PC-9 (cell line): ENCODE results near the gene SUCO. TPM values are rescaled to one million over a fixed set of nuclear protein-coding genes. Genes with fewer than 3 reads are reported as not detected.
A peak's percentile ranks its signal among the peaks of the same experiment; 100 is the strongest.

Source experiments
- BruUV-seq: library from RNA; stranded (reverse); fragments of 400-500 nt; replicated peaks from 2 replicates; lab custom pipeline; 2021; lab: Mats Ljungman, UMichigan
- CTCF ChIA-PET: fragments of 300-600 bp; sonication (Branson Sonifier 250); formaldehyde crosslinking; loops from one replicate; lab custom pipeline; 2022; ENCODE audit warnings: antibody characterized with exemption; lab: Charles Lee
- POLR2A ChIA-PET: fragments of 300-600 bp; sonication (Branson Sonifier 250); formaldehyde crosslinking; loops from one replicate; lab custom pipeline; 2022; ENCODE audit warnings: antibody characterized with exemption; ENCODE audit not compliant: unreplicated experiment; lab: Charles Lee
- DNase-seq, 2 experiments: peaks; one replicate each; pipeline versions ENCODE4 v3.0.0 to v3.0.0-alpha.2; 2015 to 2022; ENCODE audit warnings: mixed read lengths in 1 of 2
- H2AFZ ChIP-seq: fragments of 200-600 bp; sonication (generic); 2 replicates; pipeline ENCODE4 v1.8.1; 2017; ENCODE audit warnings: antibody characterized with exemption
- H3F3A ChIP-seq: fragments of 200-600 bp; sonication (generic); 2 replicates; pipeline ENCODE4 v1.8.1; 2017; ENCODE audit warnings: antibody characterized with exemption, mild to moderate bottlenecking, low read depth; ENCODE audit not compliant: insufficient read depth
- H3K27ac ChIP-seq: fragments of 200-600 bp; sonication (generic); 2 replicates; pipeline ENCODE4 v1.6.1; 2016; ENCODE audit warnings: mixed run types
- H3K27me3 ChIP-seq: fragments of 200-600 bp; sonication (generic); 2 replicates; pipeline ENCODE4 v1.6.1; 2016; ENCODE audit warnings: low read depth, mixed run types; ENCODE audit not compliant: insufficient read depth
- H3K36me3 ChIP-seq: fragments of 200-600 bp; sonication (generic); 2 replicates; pipeline ENCODE4 v1.6.1; 2016; ENCODE audit warnings: low read depth, mixed run types
- H3K4me1 ChIP-seq: fragments of 200-600 bp; sonication (generic); replicated peaks from 2 replicates; pipeline ENCODE4 v1.6.1; 2016; ENCODE audit warnings: mixed run types; ENCODE audit not compliant: insufficient read depth
- H3K4me2 ChIP-seq: fragments of 200-600 bp; sonication (generic); 2 replicates; pipeline ENCODE4 v1.6.1; 2017; ENCODE audit warnings: mixed run types
- H3K4me3 ChIP-seq: fragments of 200-600 bp; sonication (generic); 2 replicates; pipeline ENCODE4 v1.6.1; 2016; ENCODE audit warnings: mixed run types
- H3K79me2 ChIP-seq: fragments of 200-600 bp; sonication (generic); 2 replicates; pipeline ENCODE4 v1.6.1; 2017; ENCODE audit warnings: low read depth, mixed run types
- H3K9me2 ChIP-seq: fragments of 200-600 bp; sonication (generic); 2 replicates; pipeline ENCODE4 v1.8.1; 2017; ENCODE audit warnings: mild to moderate bottlenecking; ENCODE audit not compliant: insufficient read depth
- H3K9me3 ChIP-seq: fragments of 200-600 bp; sonication (generic); 2 replicates; pipeline ENCODE4 v1.8.1; 2016; ENCODE audit warnings: low read depth; ENCODE audit not compliant: insufficient read depth
- H4K20me1 ChIP-seq: fragments of 200-600 bp; sonication (generic); 2 replicates; pipeline ENCODE4 v1.8.1; 2017; ENCODE audit not compliant: insufficient read depth
- CTCF ChIP-seq: fragments of 200-600 bp; sonication (generic); conservative IDR thresholded peaks from 2 replicates; pipeline ENCODE4 v1.6.1; 2017; ENCODE audit warnings: mixed run types, antibody characterized with exemption, mild to moderate bottlenecking, moderate library complexity
- EZH2 ChIP-seq: fragments of 200-600 bp; sonication (generic); IDR thresholded peaks from 2 replicates; pipeline ENCODE4 v1.8.0; 2017; ENCODE audit warnings: antibody characterized with exemption, low read depth
- intact Hi-C: fragments of 100-400 bp; cut with micrococcal nuclease; formaldehyde crosslinking; loops from one replicate; pipeline ENCODE4 v1.10.0; 2022; ENCODE audit not compliant: unreplicated experiment
- total RNA-seq: library from RNA; stranded (reverse); gene quantifications from 2 replicates; pipeline ENCODE4 v1.2.3, GENCODE V29; 2021

Gene SUCO
- total RNA-seq, 1 experiment from 2014 or later: 34.0 TPM

- peak overlapping the region; percentile 97 for H3K4me2 ChIP-seq
- TF ChIP-seq EZH2: no peak
- TF ChIP-seq CTCF: no peak
- H3F3A ChIP-seq: no peaks in the 10 kb centered on the region; the same call in 1 of the 2 replicates
- H3K9me2 ChIP-seq: no peaks in the 10 kb centered on the region
- DNase-seq: no peak
- H3K9me3 ChIP-seq: no peaks in the 10 kb centered on the region
- no peak overlapping the region for H3K27ac ChIP-seq
- peaks cover 26% of the 10 kb centered on the region for H3K4me1 ChIP-seq
- H3K36me3 ChIP-seq: peaks cover 4% of the 10 kb centered on the region; the same call in 1 of the 2 replicates
- H4K20me1 ChIP-seq: peaks cover 15% of the 10 kb centered on the region
- H3K79me2 ChIP-seq: peaks cover 80% of the 10 kb centered on the region
- ChIA-PET CTCF (no interaction called here), POLR2A (no interaction called here)
- no peak overlapping the region for H3K4me3 ChIP-seq
- no peaks in the 10 kb centered on the region for H3K27me3 ChIP-seq
- BruUV-seq: no TSS peak
- intact Hi-C loops: loop anchor here (10.0 kb wide), 1 partner anchor 1329 kb away; the partner anchor contains the start of genes GAS5 and ZBTB37
- H2AFZ ChIP-seq: no peak overlapping the region
Measured at GRCh38 chr1:172536256-172536655, 3.3 kb downstream of the SUCO start.

- no peak for DNase-seq
- Histone ChIP-seq H3K4me1 (peaks cover 21% of the 10 kb centered on the region), H3K36me3 (peaks cover 4% of the 10 kb centered on the region; the same call in 1 of the 2 replicates), H3K27me3 (no peaks in the 10 kb centered on the region), H3K4me3 (no peak overlapping the region), H3K9me2 (no peaks in the 10 kb centered on the region), H3K79me2 (peaks cover 91% of the 10 kb centered on the region), H3K27ac (no peak overlapping the region), H3K4me2 (no peak overlapping the region), H4K20me1 (peaks cover 15% of the 10 kb centered on the region), H2AFZ (no peak overlapping the region), H3F3A (no peaks in the 10 kb centered on the region), H3K9me3 (no peaks in the 10 kb centered on the region)
- intact Hi-C loops: loop anchor here (10.0 kb wide), 1 partner anchor 1327 kb away; the partner anchor contains the start of genes GAS5 and ZBTB37
- POLR2A ChIA-PET: no interaction called here
- TF ChIP-seq EZH2: no peak
- no peak for TF ChIP-seq CTCF
- CTCF ChIA-PET: interaction anchor here (1.1 kb wide), 1 partner anchor 12 kb away, joined by 3 read pairs; no protein-coding TSS in a partner anchor
- BruUV-seq: no TSS peak
Measured at GRCh38 chr1:172537366-172537765, 4.4 kb downstream of the SUCO start.

- H3K4me3 ChIP-seq: no peak overlapping the region
- H3K27ac ChIP-seq: no peak overlapping the region
- intact Hi-C loops: loop anchor here (10.0 kb wide), 1 partner anchor 1327 kb away; the partner anchor contains the start of genes GAS5 and ZBTB37
- no peaks in the 10 kb centered on the region for H3F3A ChIP-seq
- H3K4me1 ChIP-seq: peaks cover 21% of the 10 kb centered on the region
- TF ChIP-seq EZH2: no peak
- TF ChIP-seq CTCF: no peak
- H3K79me2 ChIP-seq: peaks cover 96% of the 10 kb centered on the region
- ChIA-PET CTCF (interaction anchor here (0.6 to 1.1 kb wide), 2 partner anchors 11 to 83 kb away, joined by 3 read pairs; no protein-coding TSS in a partner anchor), POLR2A (no interaction called here)
- DNase-seq: no peak
- no peaks in the 10 kb centered on the region for H3K9me2 ChIP-seq
- no TSS peak for BruUV-seq
- H2AFZ ChIP-seq: no peak overlapping the region
- H3K27me3 ChIP-seq: no peaks in the 10 kb centered on the region
- no peaks in the 10 kb centered on the region for H3K9me3 ChIP-seq
- no peak overlapping the region for H3K4me2 ChIP-seq
- peaks cover 4% of the 10 kb centered on the region; the same call in 1 of the 2 replicates for H3K36me3 ChIP-seq
- peaks cover 15% of the 10 kb centered on the region for H4K20me1 ChIP-seq
Measured at GRCh38 chr1:172537827-172538391, 5.0 kb downstream of the SUCO start.
